SK-N-SH treated with all-trans-retinoic acid at 6 μM for 48 hours (cell line): ENCODE measurements around the gene F3.

Experiments
- ARNTL ChIP-seq: fragments of 450-650 bp; formaldehyde crosslinking; IDR thresholded peaks from 2 replicates; pipeline ENCODE4 v1.5.0; 2020; ENCODE audit warnings: low read depth, mild to moderate bottlenecking, moderate library complexity, borderline replicate concordance
- BACH2 ChIP-seq: fragments of 250-450 bp; sonication (Bioruptor Pico); IDR thresholded peaks from 2 replicates; pipeline ENCODE4 v1.9.0; 2021; ENCODE audit warnings: mild to moderate bottlenecking, borderline replicate concordance
- CSRNP3 ChIP-seq: fragments of 250-450 bp; sonication (Bioruptor Pico); IDR thresholded peaks from 2 replicates; pipeline ENCODE4 v1.5.1; 2021; ENCODE audit warnings: mild to moderate bottlenecking, moderate library complexity
- ESRRG ChIP-seq: fragments of 250-450 bp; sonication (Bioruptor Pico); IDR thresholded peaks from 2 replicates; pipeline ENCODE4 v1.6.1; 2021; ENCODE audit warnings: mild to moderate bottlenecking
- GLIS3 ChIP-seq: fragments of 250-450 bp; sonication (Bioruptor Pico); IDR thresholded peaks from 2 replicates; pipeline ENCODE4 v1.5.0; 2020; ENCODE audit warnings: mild to moderate bottlenecking, moderate library complexity
- OSR1 ChIP-seq: fragments of 250-450 bp; sonication (Bioruptor Pico); IDR thresholded peaks from 2 replicates; pipeline ENCODE4 v1.8.0; 2022; ENCODE audit warnings: moderate library complexity, mild to moderate bottlenecking, inconsistent platforms
- PATZ1 ChIP-seq: fragments of 250-450 bp; sonication (Bioruptor Pico); IDR thresholded peaks from 2 replicates; pipeline ENCODE4 v1.8.0; 2020; ENCODE audit warnings: mild to moderate bottlenecking, moderate library complexity, borderline replicate concordance
- POU6F1 ChIP-seq: fragments of 250-450 bp; sonication (Bioruptor Pico); IDR thresholded peaks from 2 replicates; pipeline ENCODE4 v1.8.0; 2021; ENCODE audit warnings: low read depth, mild to moderate bottlenecking, moderate library complexity, borderline replicate concordance
- ZC3H10 ChIP-seq: fragments of 250-450 bp; sonication (Bioruptor Pico); IDR thresholded peaks from 2 replicates; pipeline ENCODE4 v1.5.1; 2021; ENCODE audit warnings: mild to moderate bottlenecking, moderate library complexity
- ZFP3 ChIP-seq: fragments of 250-450 bp; sonication (Bioruptor Pico); IDR thresholded peaks from 2 replicates; pipeline ENCODE4 v1.5.0; 2020; ENCODE audit warnings: mild to moderate bottlenecking, moderate library complexity
- ZNF565 ChIP-seq: fragments of 450-650 bp; formaldehyde crosslinking; conservative IDR thresholded peaks from 2 replicates; pipeline ENCODE4 v1.5.0; 2020; ENCODE audit warnings: low read depth, mild to moderate bottlenecking, moderate library complexity
- ZNF70 ChIP-seq: fragments of 450-650 bp; formaldehyde crosslinking; IDR thresholded peaks from 2 replicates; pipeline ENCODE4 v1.5.0; 2020; ENCODE audit warnings: mild to moderate bottlenecking, moderate library complexity
- ZNF8 ChIP-seq: fragments of 450-650 bp; formaldehyde crosslinking; IDR thresholded peaks from 2 replicates; pipeline ENCODE4 v1.5.0; 2020; ENCODE audit warnings: mild to moderate bottlenecking, moderate library complexity

- TF ChIP-seq ZFP3 (CRISPR knock-in tag): no peak
- TF ChIP-seq POU6F1 (CRISPR knock-in tag): no peak
- TF ChIP-seq BACH2 (CRISPR knock-in tag): no peak
- TF ChIP-seq OSR1 (CRISPR knock-in tag): no peak
- TF ChIP-seq GLIS3 (CRISPR knock-in tag): no peak
- TF ChIP-seq ARNTL (CRISPR knock-in tag): no peak
- no peak for TF ChIP-seq PATZ1 (CRISPR knock-in tag)
- no peak for TF ChIP-seq ZNF8 (CRISPR knock-in tag)
- TF ChIP-seq CSRNP3: no peak
- TF ChIP-seq ESRRG (CRISPR knock-in tag): no peak
- no peak for TF ChIP-seq ZNF565
- no peak for TF ChIP-seq ZNF70 (CRISPR knock-in tag)
- TF ChIP-seq ZC3H10 (CRISPR knock-in tag): no peak
These were observed 40.1 kb downstream of the F3 start for GRCh38 chr1:94501426-94501825.
